GM23248 (cell line): Measurements from ENCODE around the gene ACAT2. TPM values are rescaled to one million over a fixed set of nuclear protein-coding genes. Genes with fewer than 3 reads are reported as not detected.

Experiments
- DNase-seq: peaks from one replicate; pipeline ENCODE4 v3.0.0-alpha.2; 2015
- H2AFZ ChIP-seq: fragments of 200-600 bp; sonication (generic); 2 replicates; pipeline ENCODE4 v1.6.1; 2016; ENCODE audit warnings: antibody characterized with exemption
- H3F3A ChIP-seq: fragments of 200-600 bp; sonication (generic); 2 replicates; pipeline ENCODE4 v1.6.1; 2016; ENCODE audit warnings: mild to moderate bottlenecking, antibody characterized with exemption, mixed run types; ENCODE audit not compliant: insufficient read depth
- H3K27ac ChIP-seq: fragments of 200-600 bp; sonication (generic); 2 replicates; pipeline ENCODE4 v1.5.1; 2016; ENCODE audit warnings: mild to moderate bottlenecking
- H3K27me3 ChIP-seq: fragments of 200-600 bp; sonication (generic); replicated peaks from 2 replicates; pipeline ENCODE4 v1.6.1; 2016; ENCODE audit warnings: mild to moderate bottlenecking; ENCODE audit not compliant: insufficient read depth
- H3K36me3 ChIP-seq: fragments of 200-600 bp; sonication (generic); 2 replicates; pipeline ENCODE4 v1.6.1; 2016; ENCODE audit warnings: low read depth, mild to moderate bottlenecking
- H3K4me1 ChIP-seq: fragments of 200-600 bp; sonication (generic); 2 replicates; pipeline ENCODE4 v1.6.1; 2016; ENCODE audit warnings: mild to moderate bottlenecking; ENCODE audit not compliant: insufficient read depth
- H3K4me2 ChIP-seq: fragments of 200-600 bp; sonication (generic); one replicate; pipeline ENCODE4 v1.6.1; 2016; ENCODE audit warnings: mild to moderate bottlenecking; ENCODE audit not compliant: unreplicated experiment
- H3K4me3 ChIP-seq: fragments of 200-600 bp; sonication (generic); 2 replicates; pipeline ENCODE4 v1.5.1; 2016; ENCODE audit warnings: mild to moderate bottlenecking
- H3K79me2 ChIP-seq: fragments of 200-600 bp; sonication (generic); 2 replicates; pipeline ENCODE4 v1.6.1; 2016; ENCODE audit warnings: mild to moderate bottlenecking; ENCODE audit not compliant: insufficient read depth
- H3K9ac ChIP-seq: fragments of 200-600 bp; sonication (generic); 2 replicates; pipeline ENCODE4 v1.6.1; 2016; ENCODE audit warnings: mild to moderate bottlenecking
- H3K9me2 ChIP-seq: fragments of 200-600 bp; sonication (generic); 2 replicates; pipeline ENCODE4 v1.6.1; 2016; ENCODE audit warnings: mixed run types, mild to moderate bottlenecking, moderate library complexity; ENCODE audit not compliant: insufficient read depth
- H3K9me3 ChIP-seq: fragments of 200-600 bp; sonication (generic); one replicate; pipeline ENCODE4 v1.6.1; 2017; ENCODE audit warnings: low read depth
- H4K20me1 ChIP-seq: fragments of 200-600 bp; sonication (generic); 2 replicates; pipeline ENCODE4 v1.6.0; 2016; ENCODE audit not compliant: insufficient read depth
- EZH2 ChIP-seq: fragments of 200-600 bp; sonication (generic); IDR thresholded peaks from 2 replicates; pipeline ENCODE4 v1.6.1; 2018; ENCODE audit warnings: antibody characterized with exemption, mild to moderate bottlenecking; ENCODE audit not compliant: insufficient read depth, poor library complexity, severe bottlenecking
- EZH2phosphoT487 ChIP-seq: fragments of 200-600 bp; sonication (generic); IDR thresholded peaks from 2 replicates; pipeline ENCODE4 v1.6.1; 2018; ENCODE audit warnings: antibody characterized with exemption, moderate library complexity, mild to moderate bottlenecking, low read depth; ENCODE audit not compliant: insufficient read depth
- WGBS, 2 experiments: methylation state at CpG; one replicate each; pipeline ENCODE4 v1.1.6; 2015 to 2017; ENCODE audit warnings: low lambda C conversion rate in 2 of 2, low coverage in 1 of 2; ENCODE audit errors: missing lambda C conversion rate in 2 of 2; 5-methylcytosine and 5-hydroxymethylcytosine counted together
- in situ Hi-C: fragments of 300-500 bp; cut with MboI; formaldehyde crosslinking; loops from 2 replicates; pipeline ENCODE4 v1.15.0; 2020
- polyA plus RNA-seq: library from polyadenylated mRNA; unstranded; fragments of >200 nt; fragmentation: Nextera tagmentation; extraction: Ambion mirVana; gene quantifications from 2 replicates; pipeline ENCODE4 v1.2.1, GENCODE V29; 2016
- small RNA-seq: library from RNA; depleted of rRNA; stranded (forward); fragments of <200 nt; gene quantifications from one replicate; pipeline ENCODE3, GENCODE V24; 2014; ENCODE audit warnings: low read depth, low replicate concordance
- total RNA-seq: library from RNA; depleted of rRNA; stranded (reverse); fragments of >200 nt; shearing (Covaris generic); gene quantifications from 2 replicates; pipeline ENCODE4 v1.2.3, GENCODE V29; 2014; rRNA removed

The ACAT2 gene
- total and polyA plus RNA-seq, 2 experiments from 2014 or later = 10.5 to 18.9 TPM

DNA sequence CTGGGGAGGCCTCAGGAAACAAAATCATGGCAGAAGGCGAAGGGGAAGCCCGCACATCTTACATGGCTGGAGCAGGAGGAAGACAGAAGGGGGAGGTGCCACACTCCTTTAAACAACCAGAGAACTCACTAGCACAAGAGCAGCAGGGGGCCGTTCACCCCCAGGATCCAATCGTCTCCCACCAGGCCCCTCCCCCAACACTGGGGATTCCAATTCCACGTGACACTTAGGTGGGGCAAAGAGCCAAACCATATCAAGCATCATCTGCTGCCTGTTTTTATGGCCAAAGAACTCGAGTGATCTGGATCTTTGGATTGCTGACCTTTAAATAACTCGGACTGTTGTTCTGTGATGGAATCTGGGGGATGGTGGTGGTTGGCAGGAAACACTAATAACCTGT, 66.2 kb downstream of the ACAT2 start:
- Histone ChIP-seq H3K9ac (no peak overlapping the region), H3K9me3 (no peaks in the 10 kb centered on the region), H3K27ac (no peak overlapping the region), H3F3A (no peaks in the 10 kb centered on the region), H3K79me2 (no peaks in the 10 kb centered on the region), H4K20me1 (no peaks in the 10 kb centered on the region), H2AFZ (no peak overlapping the region), H3K9me2 (no peaks in the 10 kb centered on the region), H3K27me3 (no peaks in the 10 kb centered on the region), H3K4me3 (no peak overlapping the region), H3K4me1 (no peaks in the 10 kb centered on the region), H3K36me3 (no peaks in the 10 kb centered on the region), H3K4me2 (no peak overlapping the region)
- in situ Hi-C loops = no loop called here
- DNase-seq = peak; percentile 14
- WGBS, 2 experiments = 43 to 45% methylated on average over 7 of the region's 7 CpGs
- TF ChIP-seq EZH2phosphoT487 (no peak), EZH2 (no peak)

Small RNA genes within 50 kb of the gene (small RNA-seq; reads per million reads assigned to genes)
- not detected for gene RNU4ATAC18P
- gene SNORA20 = 45.0 reads per million, percentile 93 among the genes with 10 or more reads in this experiment
- gene SNORA29 = not detected

Other genes with a start within 250 kb of the ACAT2 start
- 62.6 and 74.0 TPM in 2 replicates for gene SOD2, start 68.8 kb upstream of the ACAT2 start, total RNA-seq
- gene SOD2, start 68.8 kb upstream of the ACAT2 start, polyA plus RNA-seq = 52.6 and 53.1 TPM in 2 replicates
- gene WTAP, start 34.5 kb upstream of the ACAT2 start, total RNA-seq = 57.8 and 64.8 TPM in 2 replicates
- 87.8 and 89.8 TPM in 2 replicates for gene WTAP, start 34.5 kb upstream of the ACAT2 start, polyA plus RNA-seq
- 260 and 354 TPM in 2 replicates for gene TCP1, start 27.6 kb downstream of the ACAT2 start, total RNA-seq
- 188 and 190 TPM in 2 replicates for gene TCP1, start 27.6 kb downstream of the ACAT2 start, polyA plus RNA-seq
- gene MRPL18, start 28.4 kb downstream of the ACAT2 start, total RNA-seq = 61.8 and 91.3 TPM in 2 replicates
- gene MRPL18, start 28.4 kb downstream of the ACAT2 start, polyA plus RNA-seq = 110 and 112 TPM in 2 replicates
- not detected in 2 replicates for gene PNLDC1, start 38.2 kb downstream of the ACAT2 start, total RNA-seq
- not detected in 2 replicates for gene PNLDC1, start 38.2 kb downstream of the ACAT2 start, polyA plus RNA-seq
- gene MAS1, start 128.9 kb downstream of the ACAT2 start, total RNA-seq = not detected in 2 replicates
- gene MAS1, start 128.9 kb downstream of the ACAT2 start, polyA plus RNA-seq = not detected in 2 replicates
- 30.9 TPM in 2 replicates for gene IGF2R, start 207.0 kb downstream of the ACAT2 start, total RNA-seq
- gene IGF2R, start 207.0 kb downstream of the ACAT2 start, polyA plus RNA-seq = 8.1 and 8.8 TPM in 2 replicates